GM19239 (cell line): ENCODE measurements around the gene TRIP10.
"Not testable (repeated sequence)": the region's sequence is repeated elsewhere in the genome, so short reads cannot be mapped to it uniquely, and the experiment has no call there.

Source experiments
- DNase-seq: peaks from one replicate; pipeline ENCODE4 v3.0.0; 2011; ENCODE audit warnings: low spot score; ENCODE audit not compliant: insufficient read length
- FAIRE-seq: peaks from 2 replicates; lab custom pipeline; 2011; peaks lifted over from hg19 to GRCh38; lab: Jason Lieb, UNC

Gene TRIP10

DNA sequence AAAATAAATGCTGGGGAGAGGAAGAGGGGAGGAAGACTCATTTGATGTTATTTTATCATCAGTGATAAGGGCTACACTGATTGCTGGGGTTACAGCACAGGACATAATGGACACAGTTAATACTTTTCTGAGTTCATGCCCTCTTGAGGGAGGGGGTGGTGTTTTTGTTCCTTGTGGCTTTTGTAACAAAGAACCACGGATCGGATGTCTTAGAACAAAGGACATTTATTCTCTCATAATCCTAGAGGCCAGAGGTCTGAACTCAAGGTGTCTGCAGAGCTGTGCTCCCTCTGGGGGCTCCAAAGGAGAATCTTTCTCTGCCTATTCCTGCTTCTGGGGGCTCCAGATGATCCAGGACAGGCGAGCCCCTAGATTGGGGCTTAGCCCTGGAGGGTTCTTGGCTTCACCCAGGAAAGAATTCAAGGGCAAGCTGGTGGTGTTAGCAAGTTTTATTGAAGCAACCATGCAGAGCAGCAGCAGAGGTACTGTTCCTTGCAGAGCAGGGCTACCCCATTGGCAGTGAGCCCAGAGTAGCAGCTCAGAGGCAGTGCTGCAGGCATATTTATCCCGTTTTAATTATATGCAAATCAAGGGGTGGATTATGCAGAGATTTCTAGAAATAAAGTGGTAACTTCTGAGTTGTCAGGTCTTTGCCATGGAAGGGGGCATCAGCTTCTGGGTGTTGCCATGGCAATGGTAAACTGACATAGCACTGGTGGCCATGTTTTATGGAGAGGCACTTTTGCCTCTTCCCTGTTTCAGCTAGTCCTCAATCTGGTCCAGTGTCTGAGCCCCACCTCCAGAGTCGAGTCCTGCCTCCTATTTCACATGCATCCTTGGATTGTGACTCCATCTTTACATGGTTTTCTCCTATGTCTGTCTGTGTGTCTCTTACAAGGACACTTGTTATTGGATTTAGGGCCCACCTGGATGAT is 51.0 kb downstream of the TRIP10 start:
- DNase-seq, result no peak
- no peak for FAIRE-seq

DNA sequence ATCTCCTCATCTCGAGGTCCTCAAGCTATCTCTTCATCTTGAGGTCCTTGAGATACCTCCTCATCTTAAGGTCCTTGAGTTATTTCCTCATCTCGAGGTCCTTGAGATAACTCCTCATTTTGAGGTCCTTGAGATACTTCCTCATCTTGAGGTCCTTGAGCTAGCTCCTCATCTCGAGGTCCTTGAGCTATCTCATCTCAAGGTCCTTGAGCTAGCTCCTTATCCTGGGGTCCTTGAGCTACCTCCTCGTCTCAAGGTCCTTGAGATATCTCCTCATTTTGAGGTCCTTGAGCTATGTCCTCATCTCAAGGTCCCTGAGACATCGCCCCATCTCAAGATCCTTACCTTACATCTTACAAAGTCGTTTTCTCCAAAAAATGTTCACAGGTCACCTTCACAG is 51.8 kb downstream of the TRIP10 start:
- FAIRE-seq, result peak; percentile 65

GRCh38 chr19:6793411-6793810 is 53.9 kb downstream of the TRIP10 start:
- no peak for DNase-seq

More for the DNA sequence above, 51.8 kb downstream of the TRIP10 start:
- DNase-seq, result no peak

DNA sequence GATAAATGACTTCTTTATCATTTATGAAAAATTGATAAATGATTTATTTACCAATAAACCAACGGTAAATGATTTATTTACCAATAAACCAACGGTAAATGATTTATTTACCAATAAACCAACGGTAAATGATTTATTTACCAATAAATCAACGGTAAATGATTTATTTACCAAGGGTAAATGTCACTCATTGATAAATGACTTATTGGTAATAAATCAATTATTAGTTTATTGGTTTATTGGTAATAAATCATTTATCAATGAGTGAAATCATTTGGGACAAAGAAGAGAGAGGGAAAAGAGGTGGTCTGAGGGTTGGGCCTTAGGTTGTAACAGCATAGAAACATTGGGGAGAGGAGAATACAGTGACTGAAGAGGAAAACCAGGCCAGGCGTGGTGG is 54.5 kb downstream of the TRIP10 start:
- DNase-seq (no peak), FAIRE-seq (no peak)

More at GRCh38 chr19:6793411-6793810, 53.9 kb downstream of the TRIP10 start:
- no peak for FAIRE-seq

DNA sequence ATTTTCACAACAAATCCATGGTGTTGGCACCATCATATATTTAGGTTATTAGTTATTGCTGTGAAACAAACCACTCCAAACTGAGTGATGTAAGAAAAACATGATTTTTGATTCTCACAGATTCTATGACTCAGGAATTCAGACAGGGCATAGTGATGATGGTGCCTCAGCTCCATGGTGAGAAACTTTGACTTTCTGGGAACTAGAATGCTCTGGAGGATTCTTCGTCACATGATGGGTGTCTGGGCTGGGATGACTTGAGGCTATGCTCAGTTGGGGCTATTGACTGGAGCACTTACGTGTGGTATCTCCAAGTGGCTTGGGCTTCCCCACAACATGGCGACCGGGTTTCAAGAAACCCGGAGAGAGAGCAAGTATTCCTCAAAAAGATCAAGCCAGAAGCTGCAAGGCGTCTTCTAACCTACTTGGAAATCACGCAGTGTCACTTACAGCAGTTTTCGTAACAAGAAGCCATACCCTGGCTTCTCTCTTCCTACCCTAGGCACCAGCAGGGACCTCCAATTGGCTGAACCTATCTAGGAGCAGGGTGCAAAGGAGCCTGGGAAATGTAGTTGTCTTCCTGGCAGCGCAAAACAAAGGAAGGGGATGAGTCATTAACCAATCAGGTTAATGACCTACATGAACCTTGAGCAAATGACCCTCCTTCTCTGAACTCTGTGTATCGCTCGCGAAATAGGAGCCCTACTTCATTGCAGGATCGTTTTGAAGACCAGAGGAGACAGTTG is 55.4 kb downstream of the TRIP10 start:
- no peak for FAIRE-seq
- DNase-seq, result no peak

DNA sequence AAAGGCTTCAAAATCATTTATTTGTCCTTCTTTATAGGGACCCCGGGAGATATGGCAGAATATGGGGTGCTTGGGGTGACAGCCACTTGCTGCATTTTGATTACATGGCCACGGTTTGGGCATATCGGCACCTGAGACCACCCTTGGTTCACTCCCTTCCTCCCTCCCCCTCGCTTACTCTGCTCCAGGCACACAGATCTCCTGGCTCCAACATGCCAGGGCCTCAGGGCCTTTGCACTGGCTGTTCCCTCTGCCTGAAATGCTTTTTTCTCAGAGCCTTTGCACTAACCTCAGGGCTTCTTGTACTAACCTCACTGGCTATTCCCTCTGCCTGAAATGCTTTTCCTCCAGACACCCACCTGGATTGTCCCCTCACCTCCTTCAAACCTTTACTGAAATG is 56.8 kb downstream of the TRIP10 start:
- FAIRE-seq, result no peak
- DNase-seq, result no peak

DNA sequence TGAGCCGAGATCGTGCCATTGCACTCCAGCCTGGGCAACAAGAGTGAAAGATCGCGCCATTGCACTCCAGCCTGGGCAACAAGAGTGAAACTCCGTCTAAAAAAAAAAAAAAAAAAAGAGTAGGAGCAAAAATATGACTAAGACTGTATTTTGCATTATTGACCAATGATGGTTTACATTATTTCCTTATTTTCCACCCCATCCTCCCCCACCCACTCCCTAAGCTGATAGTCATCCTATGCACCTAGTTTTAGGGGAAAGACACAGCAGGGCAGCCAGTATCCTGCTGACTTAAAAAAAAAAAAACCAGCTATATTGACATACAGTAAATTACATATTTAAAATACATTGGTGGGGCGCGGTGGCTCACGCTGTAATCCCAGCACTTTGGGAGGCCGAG is 58.2 kb downstream of the TRIP10 start:
- DNase-seq (no peak), FAIRE-seq (peak; percentile 8)

GRCh38 chr19:6800160-6800790 is 60.8 kb downstream of the TRIP10 start:
- peak; percentile 51 for FAIRE-seq
- DNase-seq, result not testable (repeated sequence)

- DNase-seq (no peak), FAIRE-seq (no peak)
Observed at GRCh38 chr19:6800991-6801484, 61.6 kb downstream of the TRIP10 start.
